ENCODE results near the gene TPGS2.

DNA sequence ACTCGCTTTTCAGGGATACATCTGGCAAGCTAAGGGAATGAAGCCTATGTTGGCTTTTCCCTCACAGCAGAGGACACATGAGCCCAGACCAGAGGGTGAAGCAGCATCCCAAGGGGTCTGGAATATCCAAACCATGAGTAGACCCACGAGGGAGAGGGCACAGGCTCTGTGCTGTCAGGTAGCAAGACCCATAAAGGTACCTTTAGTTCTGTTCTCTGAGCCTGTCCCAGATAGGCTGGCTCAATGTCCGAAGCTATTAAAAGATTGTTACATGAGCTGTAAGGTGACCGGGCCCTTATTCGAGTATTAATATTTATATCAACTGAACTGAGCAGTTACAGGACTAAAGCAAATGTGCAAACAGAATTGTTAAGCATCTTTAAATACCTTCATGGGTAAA, 52.2 kb downstream of the TPGS2 start:
- TF ChIP-seq POLR2G (IDR thresholded peaks at IDR 0.05; ENCODE audit: low read depth, low read length) (no peak), CEBPB (IDR thresholded peaks at IDR 0.05; ENCODE audit: borderline replicate concordance, low read depth, low read length) (no peak), TBL1XR1 (IDR thresholded peaks at IDR 0.05; ENCODE audit: borderline replicate concordance, low read length, partially characterized antibody) (no peak), ZNF274 (CRISPR knock-in tag; IDR thresholded peaks at IDR 0.05) (no peak), MYC (CRISPR knock-in tag; IDR thresholded peaks at IDR 0.05; ENCODE audit: borderline replicate concordance) (no peak)
- TF ChIP-seq, protein P1, sequence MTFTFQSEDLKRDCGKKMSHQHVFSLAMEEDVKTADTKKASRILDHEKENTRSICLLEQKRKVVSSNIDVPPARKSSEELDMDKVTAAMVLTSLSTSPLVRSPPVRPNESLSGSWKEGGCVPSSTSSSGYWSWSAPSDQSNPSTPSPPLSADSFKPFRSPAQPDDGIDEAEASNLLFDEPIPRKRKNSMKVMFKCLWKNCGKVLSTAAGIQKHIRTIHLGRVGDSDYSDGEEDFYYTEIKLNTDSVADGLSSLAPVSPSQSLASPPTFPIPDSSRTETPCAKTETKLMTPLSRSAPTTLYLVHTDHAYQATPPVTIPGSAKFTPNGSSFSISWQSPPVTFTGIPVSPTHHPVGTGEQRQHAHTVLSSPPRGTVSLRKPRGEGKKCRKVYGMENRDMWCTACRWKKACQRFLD (CRISPR knock-in tag; IDR thresholded peaks at IDR 0.05; ENCODE audit: borderline replicate concordance): no peak
